HG02678 (cell line): Measurements from ENCODE around the gene CYB561A3.
"Not testable (repeated sequence)": the region's sequence is repeated elsewhere in the genome, so short reads cannot be mapped to it uniquely, and the experiment has no call there.

Source experiments
- ATAC-seq: cut with Tn5 transposase; IDR thresholded peaks from one replicate; pipeline ENCODE4 v1.9.1; 2021; ENCODE audit warnings: mild to moderate bottlenecking, moderate library complexity; ENCODE audit not compliant: unreplicated experiment

Gene CYB561A3, protein sequence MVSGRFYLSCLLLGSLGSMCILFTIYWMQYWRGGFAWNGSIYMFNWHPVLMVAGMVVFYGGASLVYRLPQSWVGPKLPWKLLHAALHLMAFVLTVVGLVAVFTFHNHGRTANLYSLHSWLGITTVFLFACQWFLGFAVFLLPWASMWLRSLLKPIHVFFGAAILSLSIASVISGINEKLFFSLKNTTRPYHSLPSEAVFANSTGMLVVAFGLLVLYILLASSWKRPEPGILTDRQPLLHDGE

GRCh38 chr11:61361741-61362541, at the start of gene CYB561A3, which contains the start of gene TMEM138:
Gene CYB561A3, minus strand, starts transcription at chr11:61361882. Its CDS starts 5,169 bp downstream, at chr11:61356713.
Gene TMEM138, plus strand, starts transcription at chr11:61362374. Its CDS starts 2,017 bp downstream, at chr11:61364391.
- peak; percentile 87 for ATAC-seq

- no peak for ATAC-seq
Observed at GRCh38 chr11:61406991-61407728, 45.5 kb upstream of the CYB561A3 start.

- ATAC-seq = no peak
Observed at GRCh38 chr11:61406067-61406466, 44.4 kb upstream of the CYB561A3 start.

DNA sequence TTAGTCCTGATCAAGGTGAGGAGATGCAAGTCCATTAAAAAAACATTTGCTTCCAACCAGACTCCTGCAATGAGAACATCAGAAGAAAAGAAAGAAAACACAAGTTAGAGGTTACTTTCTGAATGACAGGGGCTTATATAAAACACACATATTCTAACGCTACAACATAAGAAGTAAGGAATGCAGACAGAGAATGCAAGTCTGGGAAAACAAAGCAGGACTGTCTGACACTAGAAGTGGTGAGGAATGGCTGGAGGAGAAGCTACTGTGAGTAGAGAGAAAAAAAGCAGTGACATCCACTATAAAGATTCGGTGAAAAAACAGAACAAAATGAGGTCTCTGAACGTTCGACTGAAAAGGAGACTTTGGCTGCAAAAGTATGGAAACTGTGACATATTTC, 43.0 kb upstream of the CYB561A3 start:
- no peak for ATAC-seq

DNA sequence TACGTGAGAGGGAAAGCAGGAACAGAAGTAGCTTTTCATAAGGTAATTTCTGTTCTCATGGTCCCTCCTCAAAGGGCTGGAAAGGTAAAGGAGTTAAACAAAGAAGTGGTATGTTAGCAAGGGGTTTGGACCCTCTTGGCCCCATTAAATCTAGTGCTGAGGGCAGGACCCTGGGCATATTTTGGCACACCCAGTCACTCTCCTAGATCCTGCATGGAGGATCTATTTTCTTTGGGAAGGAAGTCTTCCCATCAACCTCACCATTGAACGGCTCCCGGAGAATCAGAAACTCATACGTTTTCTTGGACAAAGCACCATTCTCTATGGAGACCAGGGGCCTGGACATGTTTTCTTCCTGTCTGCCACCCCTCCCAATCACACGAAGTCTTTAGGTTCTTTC, 42.4 kb upstream of the CYB561A3 start:
- ATAC-seq = no peak

DNA sequence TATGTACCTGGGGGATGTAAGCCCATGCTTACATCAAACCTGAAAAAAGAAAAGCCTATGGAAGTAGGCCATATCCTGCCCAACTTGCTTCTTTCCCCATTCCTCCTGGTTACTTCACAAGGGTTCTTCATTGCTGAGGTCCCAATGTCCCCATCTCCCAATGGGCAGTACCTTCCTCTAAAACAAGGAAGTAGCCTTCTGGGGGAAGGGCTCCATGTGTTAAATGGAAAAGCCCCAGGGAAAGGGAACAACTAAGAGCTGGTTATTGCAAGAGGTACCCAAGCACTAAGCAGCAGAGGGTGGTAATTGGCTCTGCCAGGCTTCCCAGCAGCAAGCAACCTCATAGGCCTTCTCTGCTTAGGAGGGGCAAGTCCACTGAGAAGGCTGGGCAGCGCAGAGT, 42.0 kb upstream of the CYB561A3 start:
- no peak for ATAC-seq

DNA sequence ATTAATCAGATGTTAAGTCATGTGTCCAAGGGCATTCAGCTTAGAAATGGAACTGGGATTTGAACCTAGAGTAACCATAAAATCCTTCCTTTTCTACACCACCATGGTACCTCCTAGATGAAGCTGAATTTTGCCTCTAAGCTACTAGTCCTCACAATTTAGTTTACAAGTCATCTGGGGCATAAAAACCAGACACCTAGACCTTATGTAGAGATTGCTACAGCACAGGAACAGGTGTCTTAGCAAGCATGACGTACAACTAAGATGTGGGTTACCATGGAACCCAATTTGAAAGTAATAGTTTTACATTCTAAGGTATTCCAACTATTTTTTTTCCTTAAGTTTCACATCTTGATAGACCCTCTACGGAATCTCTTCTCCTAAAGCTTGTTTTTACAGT, 39.9 kb upstream of the CYB561A3 start:
- no peak for ATAC-seq

GRCh38 chr11:61401173-61401572, 39.5 kb upstream of the CYB561A3 start:
- ATAC-seq = no peak

- no peak for ATAC-seq
Observed at GRCh38 chr11:61392981-61393595, 31.4 kb upstream of the CYB561A3 start.

DNA sequence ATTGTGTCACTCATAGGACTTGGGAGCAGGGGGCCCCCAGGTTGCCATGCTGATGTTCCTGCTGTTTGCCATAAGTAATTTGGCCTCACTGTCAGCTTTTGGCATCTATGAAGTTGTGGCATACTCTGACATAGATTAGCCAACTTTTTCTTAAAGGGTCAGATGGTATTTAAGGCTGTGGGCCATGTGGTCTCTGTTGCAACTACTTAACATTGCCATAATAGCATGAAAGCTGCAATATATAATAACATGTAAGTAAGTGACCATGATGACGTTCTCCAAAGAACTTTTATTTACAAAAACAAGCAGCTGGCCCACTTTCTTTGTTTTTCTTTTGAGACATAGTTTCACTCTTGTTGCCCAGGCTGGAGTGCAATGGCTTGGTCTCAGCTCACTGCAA, 28.5 kb upstream of the CYB561A3 start:
- ATAC-seq = no peak

GRCh38 chr11:61384271-61385242, 22.9 kb upstream of the CYB561A3 start:
- no peak for ATAC-seq

- ATAC-seq = not testable (repeated sequence)
Observed at GRCh38 chr11:61383859-61384258, 22.2 kb upstream of the CYB561A3 start.

GRCh38 chr11:61380884-61381283, 19.2 kb upstream of the CYB561A3 start:
- no peak for ATAC-seq

GRCh38 chr11:61378713-61379313, 17.1 kb upstream of the CYB561A3 start:
- no peak for ATAC-seq

DNA sequence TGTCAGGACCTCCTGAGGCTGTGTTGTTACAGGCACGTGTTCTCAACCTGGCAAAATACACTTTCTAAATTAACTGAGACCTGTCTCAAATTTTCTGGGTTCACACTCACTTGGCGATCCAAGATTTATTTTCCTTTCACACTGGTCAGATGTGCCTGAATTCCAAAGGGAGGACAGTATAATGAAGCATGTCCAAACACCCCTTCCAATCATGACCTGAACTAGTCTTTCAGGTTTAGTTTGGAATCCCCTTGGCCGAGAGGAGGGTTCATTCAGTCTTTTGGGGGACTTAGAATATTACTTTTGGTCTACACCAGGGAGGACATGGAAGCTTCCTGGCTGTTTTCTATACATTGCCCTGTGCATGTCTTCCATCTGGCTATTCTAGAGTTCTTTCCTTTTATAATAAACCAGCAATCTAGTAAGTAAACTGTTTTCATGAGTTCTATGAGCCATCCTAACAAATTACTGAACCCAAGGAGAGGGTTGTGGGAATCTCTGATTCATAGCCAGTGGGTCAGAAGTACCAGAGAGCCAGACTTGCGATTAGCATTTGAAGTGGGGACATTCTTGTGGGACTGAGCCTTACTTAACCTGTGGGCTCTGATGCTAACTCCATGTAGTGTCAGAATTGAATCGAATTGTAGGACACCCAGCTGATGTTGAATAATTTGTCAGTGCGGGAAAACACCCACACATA, 15.9 kb upstream of the CYB561A3 start:
- ATAC-seq = no peak

DNA sequence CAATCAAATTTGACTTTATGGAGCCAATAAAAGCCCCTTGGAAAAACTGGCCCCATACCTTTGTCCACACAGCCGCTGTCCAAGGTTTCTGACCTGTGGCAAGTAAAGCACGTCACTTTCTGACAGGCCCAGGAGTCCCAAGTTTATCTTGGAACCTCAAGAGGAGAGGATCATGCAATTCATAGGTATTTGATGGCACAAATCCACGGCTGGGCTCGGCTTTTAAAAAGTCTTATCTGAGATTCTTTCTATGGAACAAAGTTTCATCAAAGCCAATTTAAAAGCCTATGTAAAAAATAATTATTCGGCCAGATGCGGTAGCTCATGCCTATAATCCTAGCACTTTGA, 14.1 kb upstream of the CYB561A3 start:
- no peak for ATAC-seq

DNA sequence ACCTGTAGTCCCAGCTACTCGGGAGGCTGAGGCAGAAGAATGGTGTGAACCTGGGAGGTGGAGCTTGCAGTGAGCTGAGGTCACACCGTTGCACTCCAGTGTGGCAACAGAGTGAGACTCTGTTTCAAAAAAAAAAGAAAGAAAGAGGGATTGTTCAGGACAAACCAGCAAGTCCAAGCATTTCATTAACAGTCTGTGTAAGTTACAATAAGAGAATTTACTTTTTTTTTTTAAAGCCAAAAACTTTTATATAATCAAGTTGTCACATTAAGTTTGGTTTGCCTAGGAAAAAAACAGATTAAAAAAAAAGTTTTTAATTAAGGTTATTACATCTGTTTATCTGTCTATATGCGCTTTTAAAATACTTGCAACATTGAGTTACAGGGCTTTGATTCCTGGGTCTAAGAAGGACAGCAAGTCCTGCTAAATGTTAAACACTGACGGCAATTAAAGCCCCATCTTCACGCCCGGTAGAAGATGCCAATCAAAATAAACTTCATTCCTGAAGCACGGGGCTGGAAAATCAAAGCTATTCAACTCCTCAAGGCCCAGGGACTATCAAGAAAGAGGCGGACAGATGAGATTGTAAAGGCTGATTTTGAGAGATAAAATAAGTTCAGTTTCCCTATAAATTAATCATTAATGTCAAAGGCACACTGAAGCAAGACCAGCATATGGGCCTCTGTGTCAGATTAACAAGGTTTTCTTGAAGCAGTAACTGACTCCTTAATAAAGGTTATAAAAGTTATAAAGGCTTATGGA, 11.2 kb upstream of the CYB561A3 start:
- no peak for ATAC-seq

DNA sequence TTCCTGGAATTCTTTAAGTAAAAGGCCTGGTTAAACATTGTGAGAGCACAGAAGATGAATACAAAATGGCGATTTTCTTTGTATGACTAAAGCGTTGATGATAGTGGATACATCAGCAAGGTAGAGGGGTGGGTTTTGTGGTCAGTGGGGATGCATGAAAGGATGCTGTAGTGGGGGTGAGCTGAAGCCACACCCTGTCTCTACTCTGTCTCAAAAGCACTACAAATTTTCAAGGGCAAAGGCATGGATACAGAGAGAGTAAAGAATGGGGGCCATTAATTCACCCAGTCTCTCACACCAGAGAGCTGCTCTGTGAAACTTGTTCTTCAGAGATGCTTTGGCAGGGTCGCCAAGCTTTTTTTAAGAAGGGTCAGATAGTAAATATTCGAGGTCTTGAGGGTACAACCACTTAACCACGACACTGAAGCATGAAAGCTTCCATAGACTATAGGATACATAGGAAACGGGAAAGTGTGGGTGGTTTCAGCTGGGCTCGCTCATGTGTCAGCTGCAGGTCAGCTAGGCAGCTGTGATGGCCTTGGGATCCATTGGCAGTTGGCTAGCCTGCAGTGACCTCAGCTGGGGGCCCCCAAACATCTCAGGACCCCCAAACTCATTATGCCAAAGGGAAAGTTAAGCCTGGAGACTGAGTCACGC, 8.8 kb upstream of the CYB561A3 start:
- ATAC-seq = no peak
